ENCODE measurements around the gene KMT2E.

KMT2E gene

GRCh38 chr7:105149827-105150226 lies 135.8 kb downstream of the KMT2E start:
- no peak for FAIRE-seq
- DNase-seq (ENCODE audit: insufficient read length, low spot score) = no peak
- TF ChIP-seq POLR2A (IDR thresholded peaks at IDR 0.05; ENCODE audit: low read depth, low read length) (no peak), TAF1 (IDR thresholded peaks at IDR 0.05; ENCODE audit: low read depth, low read length) (no peak), POLR2AphosphoS5 (IDR thresholded peaks at IDR 0.05; ENCODE audit: low read depth, low read length) (no peak), SPI1 (IDR thresholded peaks at IDR 0.05; ENCODE audit: low read depth, low read length) (no peak), POU2F2 (IDR thresholded peaks at IDR 0.05; ENCODE audit: low read depth, low read length) (no peak), PAX5 (IDR thresholded peaks at IDR 0.05; ENCODE audit: insufficient read depth, low read length, severe bottlenecking) (no peak)

DNA sequence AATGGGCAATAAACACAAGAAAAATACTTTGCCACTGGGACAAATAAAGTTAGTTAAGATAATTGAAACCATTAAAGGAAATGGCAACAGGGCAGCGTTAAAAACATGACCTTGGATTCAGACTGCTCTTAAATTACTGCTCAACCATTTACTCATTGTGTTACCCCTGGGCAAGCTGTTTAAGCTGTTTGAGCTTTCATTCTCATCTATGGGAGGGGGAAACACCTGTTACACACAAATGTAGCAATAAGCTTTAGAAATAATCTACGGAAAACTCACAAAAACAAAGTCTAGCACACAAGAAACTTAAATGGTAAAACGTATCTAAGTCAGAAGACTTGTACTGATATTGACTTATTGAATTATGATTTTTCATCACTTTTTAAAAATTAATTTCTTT lies 137.1 kb downstream of the KMT2E start:
- DNase-seq (ENCODE audit: insufficient read length, low spot score) = no peak
- no peak for TF ChIP-seq POLR2A (IDR thresholded peaks at IDR 0.05; ENCODE audit: low read depth, low read length)
- TF ChIP-seq SPI1 (IDR thresholded peaks at IDR 0.05; ENCODE audit: low read depth, low read length) = no peak
- no peak for TF ChIP-seq POU2F2 (IDR thresholded peaks at IDR 0.05; ENCODE audit: low read depth, low read length)
- TF ChIP-seq PAX5 (IDR thresholded peaks at IDR 0.05; ENCODE audit: insufficient read depth, low read length, severe bottlenecking) = no peak
- no peak for TF ChIP-seq TAF1 (IDR thresholded peaks at IDR 0.05; ENCODE audit: low read depth, low read length)
- no peak for TF ChIP-seq POLR2AphosphoS5 (IDR thresholded peaks at IDR 0.05; ENCODE audit: low read depth, low read length)
- FAIRE-seq = no peak

DNA sequence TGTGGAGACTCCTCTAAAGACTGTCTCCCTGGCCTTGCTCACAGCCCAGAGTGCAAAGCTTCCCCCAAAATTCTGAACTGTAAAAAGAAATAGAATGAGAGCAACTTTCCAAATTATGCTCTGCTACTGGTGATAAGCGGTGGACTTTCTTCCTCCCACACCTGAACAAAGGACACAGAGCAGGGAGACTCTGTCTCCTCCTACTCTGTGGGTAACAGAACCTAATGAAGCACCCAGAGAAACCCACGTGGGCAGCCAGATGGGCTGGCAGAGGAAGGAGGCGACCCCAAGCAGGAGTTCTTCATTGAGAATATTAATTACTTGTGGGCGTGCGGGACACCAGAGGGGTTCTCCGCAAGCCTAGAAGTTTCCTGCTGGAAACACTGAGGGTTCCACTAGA lies 139.5 kb downstream of the KMT2E start:
- no peak for TF ChIP-seq SPI1 (IDR thresholded peaks at IDR 0.05; ENCODE audit: low read depth, low read length)
- no peak for TF ChIP-seq POU2F2 (IDR thresholded peaks at IDR 0.05; ENCODE audit: low read depth, low read length)
- no peak for TF ChIP-seq POLR2AphosphoS5 (IDR thresholded peaks at IDR 0.05; ENCODE audit: low read depth, low read length)
- no peak for TF ChIP-seq POLR2A (IDR thresholded peaks at IDR 0.05; ENCODE audit: low read depth, low read length)
- TF ChIP-seq TAF1 (IDR thresholded peaks at IDR 0.05; ENCODE audit: low read depth, low read length) = no peak
- FAIRE-seq = no peak
- no peak for DNase-seq (ENCODE audit: insufficient read length, low spot score)

DNA sequence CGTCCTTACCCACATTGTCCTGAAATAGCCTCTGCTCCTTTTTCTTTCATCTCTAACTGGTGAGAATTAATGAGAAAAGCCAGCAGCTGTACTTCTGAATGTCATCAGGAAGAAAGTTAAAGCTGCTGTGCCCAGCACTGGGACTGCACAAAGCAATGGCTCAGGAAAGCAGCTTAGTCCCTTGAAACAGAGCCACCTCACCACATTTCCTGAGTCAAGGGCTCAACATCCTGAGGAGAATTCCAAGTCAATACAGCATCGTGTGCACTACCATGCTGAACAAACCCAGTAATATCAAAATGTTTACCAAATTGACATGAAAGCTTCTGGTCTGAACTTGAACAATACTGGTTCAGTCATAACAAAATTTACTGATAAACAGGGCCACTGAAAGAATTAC lies 140.1 kb downstream of the KMT2E start:
- no peak for DNase-seq (ENCODE audit: insufficient read length, low spot score)
- TF ChIP-seq POLR2A (IDR thresholded peaks at IDR 0.05; ENCODE audit: low read depth, low read length) (no peak), POLR2AphosphoS5 (IDR thresholded peaks at IDR 0.05; ENCODE audit: low read depth, low read length) (no peak), TAF1 (IDR thresholded peaks at IDR 0.05; ENCODE audit: low read depth, low read length) (no peak), POU2F2 (IDR thresholded peaks at IDR 0.05; ENCODE audit: low read depth, low read length) (no peak), SPI1 (IDR thresholded peaks at IDR 0.05; ENCODE audit: low read depth, low read length) (no peak), PAX5 (IDR thresholded peaks at IDR 0.05; ENCODE audit: insufficient read depth, low read length, severe bottlenecking) (no peak)
- no peak for FAIRE-seq

DNA sequence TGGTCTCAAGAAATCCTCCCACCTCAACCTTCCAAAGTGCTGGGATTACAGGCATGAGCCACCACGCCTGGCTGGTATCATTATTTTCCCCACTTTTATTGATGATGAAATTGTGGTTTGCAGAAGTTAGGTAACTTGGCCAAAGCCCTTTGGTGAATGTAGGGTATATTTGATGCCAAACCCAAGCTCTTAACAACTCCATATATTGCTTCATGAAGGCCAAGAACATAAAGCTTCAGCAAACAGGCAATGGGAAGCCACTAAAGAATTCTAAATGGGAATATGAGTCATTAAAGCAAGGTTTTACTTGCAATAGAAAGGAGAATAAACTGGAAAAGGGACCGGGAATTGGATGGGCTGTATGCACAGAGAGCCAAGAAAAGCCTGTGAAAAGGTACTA lies 142.7 kb downstream of the KMT2E start:
- FAIRE-seq (no peak), DNase-seq (ENCODE audit: insufficient read length, low spot score) (no peak)
- no peak for TF ChIP-seq POU2F2 (IDR thresholded peaks at IDR 0.05; ENCODE audit: low read depth, low read length)
- TF ChIP-seq POLR2AphosphoS5 (IDR thresholded peaks at IDR 0.05; ENCODE audit: low read depth, low read length) = no peak
- no peak for TF ChIP-seq POLR2A (IDR thresholded peaks at IDR 0.05; ENCODE audit: low read depth, low read length)
- no peak for TF ChIP-seq SPI1 (IDR thresholded peaks at IDR 0.05; ENCODE audit: low read depth, low read length)
- TF ChIP-seq PAX5 (IDR thresholded peaks at IDR 0.05; ENCODE audit: insufficient read depth, low read length, severe bottlenecking) = no peak
- TF ChIP-seq TAF1 (IDR thresholded peaks at IDR 0.05; ENCODE audit: low read depth, low read length) = no peak

DNA sequence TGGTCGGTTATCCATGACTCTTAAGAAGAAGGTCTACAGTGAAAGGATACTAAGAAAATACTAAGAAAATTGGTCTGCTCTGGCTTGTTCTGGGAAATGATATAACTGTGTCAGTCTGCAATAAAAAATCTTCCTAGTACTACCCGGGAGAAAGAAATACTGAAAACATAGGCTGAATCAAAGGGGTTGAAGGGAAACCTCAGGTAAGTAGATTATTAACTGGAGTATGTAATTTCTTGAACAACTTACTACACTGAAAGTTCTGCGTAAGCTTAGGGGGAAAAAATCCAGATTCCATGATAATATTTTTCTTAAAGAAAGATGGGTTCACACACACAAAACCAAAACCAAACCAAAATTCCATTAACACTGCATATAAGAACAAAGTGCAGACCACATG lies 143.3 kb downstream of the KMT2E start:
- TF ChIP-seq POLR2AphosphoS5 (IDR thresholded peaks at IDR 0.05; ENCODE audit: low read depth, low read length) = no peak

GRCh38 chr7:105161366-105161765 lies 147.4 kb downstream of the KMT2E start:
- TF ChIP-seq PAX5 (IDR thresholded peaks at IDR 0.05; ENCODE audit: insufficient read depth, low read length, severe bottlenecking) (no peak), POLR2AphosphoS5 (IDR thresholded peaks at IDR 0.05; ENCODE audit: low read depth, low read length) (no peak), SPI1 (IDR thresholded peaks at IDR 0.05; ENCODE audit: low read depth, low read length) (no peak), POLR2A (IDR thresholded peaks at IDR 0.05; ENCODE audit: low read depth, low read length) (no peak), POU2F2 (IDR thresholded peaks at IDR 0.05; ENCODE audit: low read depth, low read length) (no peak), TAF1 (IDR thresholded peaks at IDR 0.05; ENCODE audit: low read depth, low read length) (no peak)
- no peak for FAIRE-seq
- no peak for DNase-seq (ENCODE audit: insufficient read length, low spot score)

More for the DNA sequence above, 143.3 kb downstream of the KMT2E start:
- FAIRE-seq (no peak), DNase-seq (ENCODE audit: insufficient read length, low spot score) (no peak)
